NCI-H524 (cell line): ENCODE measurements around the gene MMP19.
A peak's percentile ranks its signal among the peaks of the same experiment; 100 is the strongest.

ENCODE experiments used
- DNase-seq, 2 experiments: peaks; one replicate each; lab custom pipeline; 2025; lab: John Stamatoyannopoulos, UW

Gene MMP19

DNA sequence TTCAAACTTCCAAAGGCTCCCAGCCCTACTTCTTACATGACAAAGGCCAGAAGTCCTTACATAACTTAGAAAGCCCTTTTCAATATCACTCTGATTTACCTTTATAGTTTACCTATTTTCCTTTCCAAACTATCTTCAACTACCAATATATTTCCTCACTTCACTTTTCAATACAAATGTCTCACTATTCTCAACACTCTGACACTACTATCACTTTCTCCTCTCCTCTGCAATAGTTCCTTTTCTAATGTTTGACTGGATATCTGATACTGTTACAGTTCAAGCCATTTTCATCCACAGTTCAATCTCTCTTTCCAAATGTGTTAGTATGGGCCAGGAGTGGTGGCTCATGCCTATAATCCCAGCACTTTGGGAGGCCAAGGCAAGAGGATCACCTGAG is 28.5 kb downstream of the MMP19 start:
- DNase-seq: no peak

DNA sequence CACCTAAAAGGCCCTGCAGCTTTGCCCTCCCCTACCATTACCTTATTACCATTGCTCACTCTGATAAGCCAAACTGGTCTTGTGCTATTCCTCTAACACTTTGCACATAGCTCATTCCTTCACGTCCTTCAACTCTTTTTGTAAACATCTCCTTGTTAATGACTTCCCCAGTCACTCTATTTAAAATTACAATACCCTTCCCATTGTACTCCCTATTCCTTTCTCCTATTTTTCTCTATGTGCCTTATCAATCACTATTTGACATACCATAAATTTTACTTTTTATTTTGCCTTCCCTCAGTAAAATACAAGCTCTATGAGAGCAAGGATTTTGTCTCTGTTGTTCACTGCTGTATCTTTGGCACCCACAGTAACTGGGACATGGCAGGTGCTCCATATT is 30.6 kb downstream of the MMP19 start:
- no peak for DNase-seq

DNA sequence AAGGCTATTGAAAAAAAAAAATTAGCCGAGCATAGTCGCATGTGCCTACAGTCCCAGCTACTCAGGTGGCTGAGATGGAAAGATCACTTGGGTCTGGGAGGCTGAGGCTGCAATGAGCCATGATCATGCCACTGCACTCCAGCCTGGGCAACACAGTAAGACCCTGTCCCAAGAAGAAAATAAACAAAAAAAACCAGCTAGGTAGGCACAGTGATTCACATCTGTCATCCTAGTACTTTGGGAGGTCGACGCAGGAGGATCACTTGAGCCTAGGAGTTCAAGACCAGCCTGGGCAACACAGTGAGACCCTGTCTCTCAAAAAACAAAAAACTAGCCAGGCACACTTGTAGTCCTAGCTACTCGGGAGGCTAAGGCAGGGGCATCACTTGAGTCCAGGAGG is 33.5 kb downstream of the MMP19 start:
- no peak for DNase-seq

DNA sequence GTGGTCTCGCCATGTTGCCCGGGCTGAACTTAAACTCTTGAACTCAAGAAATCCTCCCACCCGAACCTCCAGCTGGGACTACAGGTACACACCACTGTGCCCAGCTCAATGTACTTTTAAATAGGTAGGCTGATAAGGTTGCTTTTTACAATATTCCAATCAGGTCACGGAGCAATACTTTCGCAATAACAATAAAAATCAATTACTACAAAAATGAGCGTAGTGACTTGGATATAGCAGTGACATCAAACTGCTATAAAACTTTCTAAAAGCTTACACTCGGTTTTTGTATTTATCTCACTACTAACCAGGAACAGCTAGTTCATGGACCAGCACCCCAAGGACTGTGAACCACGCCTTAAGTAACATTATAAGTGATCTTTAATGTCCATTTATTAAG is 35.8 kb downstream of the MMP19 start:
- no peak for DNase-seq

DNA sequence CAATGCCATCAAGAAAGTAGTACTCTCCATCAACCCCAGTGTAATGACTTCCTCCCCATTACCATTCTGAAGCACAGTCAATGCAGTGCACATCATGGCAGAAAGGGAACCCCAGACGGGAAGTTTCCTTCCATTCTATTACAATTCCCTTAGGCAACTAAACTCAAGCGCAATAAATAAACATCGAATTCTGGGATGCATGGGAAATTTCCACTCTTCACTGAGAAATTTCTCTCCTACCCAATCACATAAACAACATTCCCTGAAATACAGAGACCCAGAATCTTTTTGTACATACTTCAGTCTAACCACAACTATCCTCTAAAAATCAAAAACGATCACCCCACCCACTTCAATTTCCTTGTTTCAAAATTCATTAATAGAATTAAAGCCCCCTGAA is 45.2 kb downstream of the MMP19 start:
- DNase-seq: no peak

DNA sequence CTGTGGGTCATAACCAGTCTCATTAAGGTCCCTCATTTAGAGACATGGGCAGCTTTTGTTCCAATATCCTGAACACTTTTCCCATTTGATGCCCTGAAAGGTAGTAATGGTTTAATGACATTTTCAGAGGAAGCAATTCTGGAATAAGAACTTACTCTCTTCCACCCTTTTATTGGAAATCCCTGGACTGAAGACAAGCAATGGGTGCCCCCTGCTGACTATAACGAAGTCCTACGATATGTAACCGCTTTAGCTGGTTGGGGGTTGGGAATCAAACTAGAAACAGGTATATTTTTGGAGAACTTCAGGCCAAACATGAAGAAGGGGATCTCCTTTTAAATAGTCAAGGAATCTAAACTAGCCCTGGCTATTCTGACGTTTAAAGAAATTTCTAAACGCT is 45.7 kb downstream of the MMP19 start:
- DNase-seq: peak; percentile 29 to 60

DNA sequence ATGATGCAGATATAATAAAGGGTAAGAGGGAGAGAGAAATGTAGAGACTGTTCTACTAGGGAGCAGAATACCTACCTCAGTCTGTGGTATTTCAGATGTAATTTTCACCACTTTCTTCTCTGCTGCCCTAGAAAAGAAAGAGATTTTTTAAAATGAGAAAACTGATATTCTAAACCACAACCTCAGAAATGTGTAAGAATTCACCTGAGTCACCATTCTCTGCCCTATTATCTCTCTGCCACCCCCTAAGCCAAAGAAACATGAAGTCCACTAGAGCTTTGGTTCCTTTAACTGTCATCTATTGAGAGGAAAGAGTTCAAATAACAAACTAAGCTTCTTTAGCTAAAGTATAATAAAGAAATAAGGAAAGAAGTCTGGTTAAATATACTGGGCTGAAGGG is 46.8 kb downstream of the MMP19 start:
- DNase-seq: no peak

DNA sequence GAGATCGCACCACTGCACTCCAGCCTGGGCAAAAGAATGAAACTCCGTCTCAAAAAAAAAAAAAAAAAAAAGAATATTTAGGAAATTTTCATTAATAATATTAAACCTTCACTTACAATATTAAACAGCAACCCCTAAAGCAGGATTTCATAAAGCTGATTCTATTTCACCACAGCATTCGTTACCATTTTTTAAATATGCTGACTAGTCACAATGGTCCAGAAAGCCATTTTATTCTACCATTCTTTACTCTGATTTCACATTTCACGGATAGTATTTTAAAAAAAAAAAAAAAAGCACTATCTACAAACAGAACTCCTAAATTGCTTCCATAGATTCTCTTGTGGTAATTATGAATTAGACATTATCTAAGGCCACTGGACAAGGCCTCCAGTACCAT is 52.8 kb downstream of the MMP19 start:
- DNase-seq: no peak

DNA sequence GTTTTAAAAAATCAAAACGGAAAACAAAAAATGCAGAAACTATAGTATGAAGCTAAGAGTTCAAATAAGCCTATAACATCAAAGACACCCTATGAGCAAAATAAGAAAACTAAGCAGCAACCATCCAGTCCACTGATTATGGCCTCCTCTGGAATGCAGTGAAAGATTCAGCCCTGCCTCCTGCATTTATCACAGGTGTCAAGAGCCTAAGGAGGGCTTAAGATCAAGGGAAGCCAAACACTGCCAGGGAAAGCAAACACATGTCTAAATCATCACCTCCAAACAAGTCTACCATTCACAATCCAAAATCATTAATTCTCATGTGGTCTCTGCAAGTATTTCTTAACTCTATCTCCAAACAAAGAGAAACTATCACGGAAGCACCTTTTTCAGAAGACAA is 53.6 kb downstream of the MMP19 start:
- DNase-seq: no peak

DNA sequence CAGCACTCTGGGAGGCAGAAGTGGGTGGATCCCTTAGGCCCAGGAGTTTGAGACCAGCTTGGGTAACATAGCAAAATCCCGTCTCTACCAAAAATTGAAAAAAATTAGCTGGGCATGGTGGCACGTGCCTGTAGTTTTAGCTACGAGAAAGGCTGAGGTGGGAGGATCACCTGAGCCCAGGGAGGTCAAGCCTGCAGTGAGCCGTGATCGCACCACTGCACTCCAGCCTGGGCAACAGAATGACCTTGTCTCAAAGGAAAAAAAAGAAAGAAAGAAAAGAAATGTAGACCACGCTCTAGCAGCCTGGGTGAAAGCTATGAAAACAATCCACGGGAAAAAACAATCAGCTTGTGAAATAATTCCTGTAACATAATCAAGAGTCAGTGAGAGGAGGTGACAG is 54.2 kb downstream of the MMP19 start:
- no peak for DNase-seq
